Stimulated activated CD4-positive, alpha-beta T cell treated with anti-CD3 and anti-CD28 coated beads, Interleukin-2, amount 100 ng/mL, for 4 hours (primary cell): ENCODE measurements around the gene FAM222A.

Experiments used
- DNase-seq: peaks from one replicate; pipeline ENCODE4 v3.0.0-alpha.2; 2020; ENCODE audit warnings: low read depth

FAM222A gene

DNA sequence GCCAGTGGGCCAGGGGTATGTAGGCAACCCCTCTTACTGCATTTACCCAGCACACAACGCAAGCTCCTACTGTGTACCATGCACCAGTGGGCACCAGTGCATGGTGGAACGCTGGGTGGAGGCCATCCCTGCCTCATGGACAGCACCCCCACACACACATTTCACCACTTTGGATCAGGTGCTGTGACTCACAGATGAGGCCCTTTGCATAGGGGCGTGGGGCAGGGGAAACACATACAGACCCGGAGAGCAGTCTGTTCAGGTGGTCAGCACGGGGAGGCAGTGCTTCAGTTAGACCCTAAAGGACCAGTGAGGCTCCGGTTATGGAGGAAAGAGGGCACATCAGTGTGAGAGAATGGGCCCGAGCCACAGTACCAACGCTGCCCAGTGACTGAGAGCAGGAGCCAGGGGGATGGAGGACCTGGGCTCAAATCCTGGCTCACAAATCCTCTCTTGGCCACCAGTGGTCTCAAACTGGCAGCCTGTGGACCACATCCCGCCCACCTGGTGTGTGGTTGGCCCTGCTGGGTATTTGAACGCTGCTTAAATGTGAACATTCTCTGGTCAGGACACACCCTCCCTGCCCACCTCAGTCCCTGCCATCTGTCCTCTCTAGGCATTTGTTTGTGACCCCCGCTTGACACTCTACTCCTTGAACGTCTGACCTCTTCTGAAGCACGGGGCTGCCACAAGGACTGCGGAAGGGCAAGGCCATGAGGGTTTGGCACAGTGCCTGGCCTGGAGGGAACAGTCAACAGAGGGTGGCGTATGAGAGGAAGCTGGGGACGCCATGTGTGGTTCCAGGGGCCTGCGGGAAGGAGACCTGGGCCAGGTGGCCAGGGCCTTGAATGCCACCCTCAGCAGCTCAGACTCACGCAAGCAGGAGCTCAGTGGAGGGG, 46.7 kb downstream of the FAM222A start:
- no peak for DNase-seq

DNA sequence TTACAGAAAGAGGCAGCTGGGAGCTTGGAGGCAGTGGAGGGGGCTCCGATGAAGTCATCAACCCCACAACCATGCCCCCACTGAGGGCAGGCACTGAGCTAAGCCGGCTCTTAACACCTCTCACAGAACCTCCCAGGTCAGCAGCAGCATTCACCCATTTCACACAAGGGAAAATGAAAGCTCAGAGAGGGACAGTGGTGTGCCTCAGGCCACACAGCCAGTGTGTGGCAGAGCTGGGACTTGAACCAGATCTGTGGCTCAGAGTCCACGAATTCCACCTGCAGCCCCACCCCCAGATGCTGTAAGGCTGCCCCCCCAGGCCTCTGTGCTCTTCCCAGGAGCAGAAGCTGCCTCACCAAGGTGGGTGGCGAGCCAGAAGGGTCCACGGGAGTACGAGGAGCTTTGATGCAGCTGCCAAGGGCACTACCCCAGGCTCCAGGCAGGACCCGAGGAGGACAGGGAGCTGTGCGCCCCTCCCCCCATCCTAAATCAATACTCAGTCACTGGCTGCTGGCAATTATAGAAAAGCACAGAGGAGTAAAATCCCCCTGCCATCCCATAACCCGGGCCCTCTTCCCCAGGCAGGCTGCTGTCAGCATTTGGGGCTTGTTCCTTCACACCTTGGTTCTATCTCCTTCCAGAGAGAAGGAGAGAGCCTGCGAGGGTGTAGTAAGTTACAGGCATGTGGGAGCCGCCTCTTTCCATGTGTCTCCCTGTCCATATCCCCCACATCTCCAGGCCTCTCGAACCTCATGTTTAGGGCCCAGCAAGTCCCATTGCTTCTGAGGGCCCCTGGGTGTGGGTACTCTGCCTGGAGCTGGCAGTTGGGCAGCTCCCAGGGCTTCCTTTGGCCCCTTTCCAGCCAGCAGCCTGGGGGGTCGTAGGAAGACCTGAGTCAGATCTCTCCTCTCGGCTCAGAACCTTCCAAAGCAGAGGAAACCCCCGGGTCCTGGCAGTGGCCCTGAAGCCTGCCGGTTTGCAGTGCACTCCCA, 47.6 kb downstream of the FAM222A start:
- DNase-seq = no peak

DNA sequence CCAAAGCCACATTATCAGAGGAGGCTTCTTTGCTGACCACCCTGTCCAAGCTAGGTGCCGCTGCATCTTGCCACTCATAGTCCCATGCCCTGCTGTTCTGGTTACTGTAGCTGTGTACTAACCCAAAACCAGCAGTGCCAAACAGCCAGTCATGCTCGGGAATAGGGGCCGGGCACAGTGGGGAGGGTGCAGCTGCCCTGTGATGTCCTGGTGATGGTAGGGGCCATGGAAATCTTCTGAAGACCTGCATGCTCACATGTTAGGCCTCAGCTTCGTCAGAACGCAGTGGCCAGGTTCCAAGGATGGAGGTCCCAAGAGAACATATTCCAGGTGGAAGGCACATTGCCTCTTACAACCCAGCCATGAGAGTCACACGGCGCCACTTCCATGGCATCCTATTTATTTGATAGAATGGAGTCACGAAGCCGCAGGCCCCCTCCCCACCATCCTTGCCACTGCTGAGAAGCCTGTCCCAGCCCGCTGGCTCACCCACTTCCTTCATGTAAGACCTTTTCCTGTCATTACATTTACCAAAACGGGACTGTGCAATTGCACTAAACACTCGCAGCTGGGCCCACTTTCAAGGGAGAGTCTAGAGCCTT, 48.5 kb downstream of the FAM222A start:
- DNase-seq = no peak

DNA sequence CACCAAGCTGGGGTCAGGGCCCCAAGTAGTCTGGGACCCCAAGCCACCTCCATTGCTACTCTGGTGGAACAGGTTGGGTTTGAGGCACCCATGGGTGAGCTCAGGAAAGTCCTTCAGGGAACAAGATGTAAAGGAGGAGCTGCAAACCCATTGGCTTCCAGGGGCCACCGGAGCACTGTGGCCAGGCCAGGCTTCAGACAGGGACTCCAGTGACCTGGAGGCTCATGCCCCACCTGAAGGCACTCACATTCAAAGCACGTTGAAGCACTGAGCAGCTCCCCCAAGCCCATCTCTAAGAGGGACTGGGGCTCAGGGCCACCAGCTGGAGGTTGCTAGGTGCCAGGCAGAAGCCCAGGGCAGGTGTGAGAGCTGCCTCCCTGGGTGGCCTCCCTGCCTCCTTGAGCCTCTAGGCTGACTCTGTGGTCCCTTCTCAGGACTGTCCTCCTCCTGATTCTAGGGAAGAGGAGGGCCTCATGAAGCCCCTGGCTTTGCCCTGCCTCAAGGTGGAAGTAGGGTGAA, 49.1 kb downstream of the FAM222A start:
- no peak for DNase-seq

DNA sequence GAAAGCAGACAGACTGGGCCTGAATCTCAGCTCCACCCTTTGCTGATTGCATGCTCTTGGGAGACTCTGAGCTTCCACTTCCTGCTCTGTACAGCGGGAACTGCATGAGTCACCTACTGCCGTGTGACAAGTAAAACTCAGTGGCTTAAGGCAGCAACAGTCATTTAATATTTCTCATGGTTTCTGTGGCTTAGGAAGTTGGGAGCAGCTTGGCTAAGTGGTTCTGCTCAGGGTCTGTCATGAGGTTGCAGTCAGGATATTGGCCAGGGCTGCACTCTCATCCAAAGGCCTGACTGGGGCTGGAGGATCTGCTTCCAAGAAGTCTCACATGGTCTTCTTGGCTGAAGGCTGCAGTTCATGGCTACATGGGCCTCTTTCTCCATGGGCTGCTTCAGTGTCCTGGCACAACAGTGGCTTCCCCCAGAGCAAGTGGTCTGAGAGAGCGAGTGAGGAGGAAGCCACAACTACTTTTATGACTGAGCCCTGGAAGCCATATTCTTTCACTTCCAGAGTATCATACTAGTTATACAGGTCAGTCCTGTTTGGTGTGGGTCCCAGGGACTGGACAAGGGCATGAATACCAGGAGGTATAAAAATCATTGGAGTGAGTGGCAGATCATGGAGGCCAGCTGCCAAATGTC, 49.7 kb downstream of the FAM222A start:
- DNase-seq = no peak

DNA sequence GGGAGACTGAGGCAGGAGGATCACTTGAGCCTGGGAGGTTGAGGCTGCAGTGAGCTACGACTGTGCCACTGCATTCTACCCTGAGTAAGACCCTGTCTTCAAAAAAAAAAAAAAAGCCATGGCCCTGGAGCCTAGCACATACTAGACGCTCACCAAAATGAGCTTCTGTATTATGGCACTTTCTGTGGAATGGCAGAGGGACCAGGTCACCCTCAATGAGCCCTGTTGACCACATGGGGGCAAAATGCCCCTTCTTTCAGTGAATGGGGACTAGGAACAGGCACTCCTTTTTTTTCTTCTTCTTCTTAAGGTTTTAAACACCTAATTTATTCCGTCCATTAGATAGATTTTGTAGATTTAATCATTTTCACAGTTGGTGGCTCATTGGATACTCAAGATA, 50.5 kb downstream of the FAM222A start:
- DNase-seq = no peak

DNA sequence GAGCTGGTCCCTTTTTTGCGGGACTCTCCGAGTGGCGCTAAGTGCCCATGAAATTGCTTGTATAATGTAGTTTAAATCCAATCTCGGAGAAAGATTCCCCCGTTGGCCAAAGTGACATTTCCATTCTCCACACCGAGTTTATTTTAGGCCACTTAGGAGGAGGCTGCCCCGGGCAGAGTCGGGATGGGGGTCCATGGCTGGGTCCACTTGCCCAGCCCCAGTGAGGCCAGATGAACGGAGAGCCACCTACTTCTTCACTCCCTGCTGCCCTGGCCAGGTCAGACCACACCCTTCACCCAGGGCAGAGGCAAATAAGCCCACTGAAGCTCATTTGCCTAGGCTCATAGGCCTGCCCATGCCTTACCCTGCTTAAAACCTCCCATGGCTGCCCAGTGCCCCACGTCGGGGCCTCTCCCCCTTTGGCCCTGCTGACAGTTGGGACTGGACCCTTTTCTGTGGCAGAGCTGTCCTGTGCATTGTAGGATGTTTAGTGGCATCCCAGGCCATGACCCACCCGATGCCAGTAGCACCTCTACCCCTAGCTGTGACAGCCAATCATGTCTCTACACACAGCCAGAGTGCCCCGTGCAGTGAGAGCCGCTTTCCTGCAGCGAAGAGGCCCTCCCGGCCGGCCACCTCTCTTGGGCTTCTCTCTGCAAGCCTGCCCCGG, 51.3 kb downstream of the FAM222A start:
- DNase-seq = no peak

DNA sequence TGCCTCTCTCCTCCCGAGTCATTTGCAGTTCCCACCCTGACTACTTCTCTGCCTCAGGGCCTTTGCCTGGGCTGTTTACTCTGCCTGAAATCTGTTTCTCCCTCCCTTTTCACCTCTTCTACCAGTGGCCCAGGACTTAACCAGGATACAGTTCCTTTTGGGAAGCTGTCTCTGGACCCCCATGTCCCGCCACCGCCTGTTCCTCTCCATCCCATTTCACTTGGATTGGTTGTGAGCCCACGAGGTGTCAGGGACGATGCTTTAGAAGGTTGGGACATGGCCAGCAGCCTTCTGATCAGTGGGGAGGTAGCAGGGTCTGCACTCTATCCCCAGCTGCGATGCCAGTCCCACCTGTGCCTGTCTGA, 51.8 kb downstream of the FAM222A start:
- no peak for DNase-seq

DNA sequence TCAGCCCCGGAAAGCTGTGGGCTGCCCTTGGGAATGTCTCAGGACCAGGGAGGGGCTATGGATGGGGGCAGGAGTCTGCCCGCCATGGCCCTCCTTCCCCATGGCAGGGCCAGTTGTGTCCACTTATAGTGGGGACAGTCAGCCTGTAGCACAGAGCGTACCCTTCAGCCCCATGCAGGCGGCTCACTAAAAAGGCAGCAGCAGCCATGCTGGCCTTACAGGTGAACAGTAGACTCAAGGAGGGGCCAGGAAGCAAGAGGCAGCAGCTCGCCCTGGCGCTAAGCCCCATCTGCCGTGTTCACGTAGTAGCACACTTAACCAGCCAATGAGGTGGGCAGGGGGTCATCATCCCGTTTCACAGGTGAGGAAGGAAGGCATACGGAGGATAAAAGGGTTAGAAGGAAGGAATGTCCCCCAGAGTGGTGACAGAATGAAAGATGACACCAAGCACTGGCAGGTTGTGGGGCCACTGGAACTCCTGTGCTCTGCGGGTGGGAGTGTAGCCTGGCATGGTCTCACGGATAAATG, 52.7 kb downstream of the FAM222A start:
- DNase-seq = no peak

DNA sequence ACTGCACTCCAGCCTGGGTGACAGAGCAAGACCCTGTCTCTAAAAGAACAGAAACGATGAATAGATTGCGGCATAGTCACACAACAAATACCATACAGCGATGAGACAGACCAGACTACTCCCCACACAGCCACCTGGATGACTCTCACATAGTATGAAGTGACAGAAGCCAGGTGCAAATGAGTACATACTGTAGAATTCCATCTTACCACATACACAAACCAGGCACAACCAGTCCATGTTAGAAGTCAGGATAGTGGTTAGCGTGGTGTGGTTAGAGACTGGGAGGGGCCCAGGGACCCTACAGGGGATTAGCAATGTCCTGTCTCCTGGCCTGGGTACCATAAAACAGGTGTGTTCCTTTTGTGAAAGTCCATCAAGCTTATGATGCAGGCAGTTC, 53.8 kb downstream of the FAM222A start:
- DNase-seq = no peak

DNA sequence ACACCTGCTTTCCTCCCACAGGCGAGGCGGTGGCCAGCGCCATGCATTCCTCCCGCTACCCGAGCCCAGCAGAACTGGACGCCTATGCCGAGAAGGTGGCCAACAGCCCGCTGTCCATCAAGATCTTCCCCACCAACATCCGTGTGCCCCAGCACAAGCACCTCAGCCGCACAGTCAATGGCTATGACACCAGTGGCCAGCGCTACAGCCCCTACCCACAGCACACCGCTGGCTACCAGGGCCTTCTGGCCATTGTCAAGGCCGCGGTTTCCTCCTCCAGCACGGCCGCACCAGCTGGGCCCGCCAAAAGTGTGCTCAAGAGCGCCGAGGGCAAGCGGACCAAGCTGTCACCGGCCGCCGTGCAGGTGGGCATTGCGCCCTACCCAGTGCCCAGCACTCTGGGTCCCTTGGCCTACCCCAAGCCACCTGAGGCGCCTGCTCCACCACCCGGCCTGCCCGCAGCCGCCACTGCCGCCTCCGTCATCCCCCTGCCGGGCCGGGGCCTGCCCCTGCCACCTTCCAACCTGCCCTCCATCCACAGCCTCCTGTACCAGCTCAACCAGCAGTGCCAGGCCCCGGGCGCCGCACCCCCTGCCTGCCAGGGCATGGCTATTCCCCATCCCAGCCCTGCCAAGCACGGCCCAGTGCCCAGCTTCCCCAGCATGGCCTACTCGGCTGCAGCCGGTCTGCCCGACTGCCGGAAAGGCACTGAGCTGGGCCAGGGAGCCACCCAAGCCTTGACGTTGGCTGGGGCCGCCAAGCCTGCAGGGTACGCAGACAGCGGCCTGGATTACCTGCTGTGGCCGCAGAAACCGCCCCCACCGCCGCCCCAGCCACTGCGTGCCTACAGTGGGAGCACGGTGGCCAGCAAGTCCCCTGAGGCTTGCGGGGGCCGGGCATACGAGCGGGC, 54.6 kb downstream of the FAM222A start:
- no peak for DNase-seq

DNA sequence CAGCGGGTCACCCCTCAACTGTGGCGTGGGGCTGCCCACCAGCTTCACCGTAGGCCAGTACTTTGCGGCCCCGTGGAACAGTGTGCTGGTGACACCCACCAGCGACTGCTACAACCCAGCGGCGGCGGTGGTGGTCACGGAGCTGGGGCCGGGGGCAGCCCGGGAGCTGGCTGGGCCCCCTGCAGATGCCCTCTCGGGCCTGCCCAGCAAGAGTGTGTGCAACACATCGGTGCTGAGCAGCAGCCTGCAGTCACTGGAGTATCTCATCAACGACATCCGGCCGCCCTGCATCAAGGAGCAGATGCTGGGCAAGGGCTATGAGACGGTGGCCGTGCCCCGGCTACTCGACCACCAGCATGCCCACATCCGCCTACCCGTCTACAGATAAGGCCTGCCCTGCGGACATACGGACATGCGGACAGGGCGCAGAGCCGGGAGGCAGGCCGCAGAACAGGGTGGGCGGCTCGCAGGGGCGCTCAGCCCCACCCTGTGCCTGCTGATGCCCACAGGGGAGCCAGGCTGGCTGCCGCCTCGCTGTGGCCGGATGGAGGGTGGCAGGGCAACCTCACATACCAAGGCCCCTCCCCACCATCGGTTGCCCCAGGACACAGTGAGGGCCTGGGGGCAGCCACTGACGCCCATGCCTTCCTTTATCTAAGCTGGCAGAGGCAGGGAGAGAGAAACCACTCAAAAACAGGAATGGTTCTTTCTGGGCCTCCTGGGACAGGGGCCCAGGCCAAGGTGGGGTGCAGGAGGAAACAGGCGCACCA, 55.5 kb downstream of the FAM222A start:
- no peak for DNase-seq

DNA sequence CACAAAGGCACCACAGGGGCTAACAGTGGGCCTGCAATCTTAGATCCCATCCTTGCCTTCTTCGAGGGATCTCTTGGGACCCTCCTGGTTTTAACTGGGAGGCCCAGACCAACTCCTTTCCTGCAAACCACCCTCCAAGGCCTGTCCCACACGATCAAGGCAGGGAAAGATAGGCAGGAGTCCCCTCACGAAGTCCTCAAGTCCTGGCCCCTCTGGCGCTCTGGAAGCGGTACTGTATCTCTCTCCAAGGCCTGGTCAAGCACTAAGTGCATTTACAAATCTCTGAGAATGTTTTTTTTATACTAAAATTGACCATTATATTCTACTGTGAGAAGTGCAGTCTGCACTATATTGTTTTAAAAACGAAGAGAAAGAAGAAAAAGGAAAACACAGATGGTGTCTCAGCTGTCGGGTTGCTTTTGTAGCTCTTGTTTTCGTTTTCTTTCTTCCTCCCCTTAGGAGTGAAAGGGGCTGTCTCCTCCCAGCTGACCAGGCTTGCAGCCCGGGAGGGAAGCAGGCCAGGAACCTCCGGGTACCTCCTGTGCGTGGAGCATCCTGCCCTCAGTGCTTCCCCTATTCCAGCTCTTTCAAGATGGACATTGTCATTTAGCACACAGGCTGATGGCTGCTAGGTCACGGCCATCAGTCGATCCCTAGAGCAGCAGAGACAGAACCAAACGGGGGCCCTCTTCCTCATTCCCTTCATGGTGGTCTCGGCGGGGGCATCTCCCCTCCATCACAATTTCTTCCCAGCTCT, 56.7 kb downstream of the FAM222A start:
- DNase-seq = no peak

DNA sequence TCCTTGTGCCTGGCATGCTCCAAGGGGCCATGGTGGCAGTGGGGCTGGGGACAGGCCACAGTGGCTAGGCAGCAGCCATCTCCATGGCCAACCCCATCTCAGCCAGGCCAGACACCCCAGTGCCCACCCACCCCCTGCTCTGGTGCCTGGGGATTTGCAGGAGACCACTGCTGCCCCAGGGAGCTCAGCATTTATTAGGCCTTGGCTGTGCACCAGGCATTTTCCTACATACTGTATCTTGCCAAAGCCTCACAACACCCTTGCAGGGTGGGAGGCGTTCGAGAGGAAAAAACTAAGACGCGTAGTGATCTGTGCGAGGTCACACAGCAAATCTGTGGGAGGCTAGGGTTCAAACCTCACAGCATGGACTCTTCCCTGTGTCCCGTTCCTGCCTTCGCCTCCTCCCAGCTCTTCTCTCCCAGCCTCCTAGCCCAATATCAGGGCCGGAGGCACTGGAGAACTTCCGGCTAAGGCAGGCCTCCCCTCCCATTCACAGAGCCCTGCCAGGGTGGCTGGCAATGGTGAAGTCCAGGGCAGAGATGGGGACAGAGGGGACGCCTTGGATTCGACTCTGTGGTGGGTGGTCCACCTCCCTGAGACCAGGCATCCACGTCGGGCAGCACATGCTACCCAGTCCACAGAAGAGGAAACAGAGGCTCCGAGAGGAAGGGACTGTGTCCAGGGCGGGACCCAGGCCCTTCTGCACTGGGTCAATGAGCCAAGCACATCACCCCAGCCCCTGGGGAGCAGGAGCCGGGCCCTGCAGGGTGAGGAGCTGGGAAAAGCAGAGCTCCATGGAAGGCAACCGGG, 57.4 kb downstream of the FAM222A start:
- DNase-seq = no peak

DNA sequence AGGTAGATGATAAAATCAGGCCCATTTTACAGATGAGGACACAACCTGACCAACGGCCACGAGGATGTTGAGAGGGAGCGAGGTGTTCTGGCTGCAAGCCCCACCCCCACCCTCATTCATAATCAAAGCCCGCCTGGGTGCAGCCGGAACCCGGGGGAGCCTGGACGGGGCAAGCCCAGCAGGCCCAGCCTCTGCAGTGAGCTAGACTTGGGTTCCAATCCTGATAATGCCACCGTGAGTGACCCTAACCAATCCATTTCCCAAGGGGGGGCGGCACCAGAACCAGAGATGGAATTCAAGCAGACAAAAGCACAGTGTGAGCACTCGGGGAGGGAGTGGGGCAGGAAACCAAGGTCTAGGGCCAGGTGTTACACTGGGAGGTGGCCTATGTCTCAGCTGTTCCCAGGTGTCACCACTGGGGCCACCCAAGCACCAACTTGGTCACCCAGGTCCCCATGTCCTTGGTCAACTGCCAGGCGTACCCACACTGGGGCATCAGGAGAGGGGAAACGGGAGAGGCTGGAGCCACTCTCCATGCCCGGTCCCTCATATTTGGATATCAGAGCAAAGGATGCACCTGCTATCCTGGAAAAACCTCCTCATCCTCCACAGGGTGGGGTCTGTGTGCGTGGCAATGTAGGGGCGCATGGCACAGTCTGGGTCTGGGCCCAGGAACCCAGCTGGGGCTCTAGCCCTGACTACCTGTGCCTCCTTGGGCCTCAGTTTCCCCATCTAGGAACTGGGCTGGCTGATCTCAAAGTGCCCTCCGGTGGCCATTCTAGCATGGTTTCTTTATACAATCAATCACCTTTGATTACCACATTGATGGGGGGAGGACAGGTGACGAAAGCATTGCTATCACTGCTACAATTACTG, 58.4 kb downstream of the FAM222A start:
- DNase-seq = no peak

DNA sequence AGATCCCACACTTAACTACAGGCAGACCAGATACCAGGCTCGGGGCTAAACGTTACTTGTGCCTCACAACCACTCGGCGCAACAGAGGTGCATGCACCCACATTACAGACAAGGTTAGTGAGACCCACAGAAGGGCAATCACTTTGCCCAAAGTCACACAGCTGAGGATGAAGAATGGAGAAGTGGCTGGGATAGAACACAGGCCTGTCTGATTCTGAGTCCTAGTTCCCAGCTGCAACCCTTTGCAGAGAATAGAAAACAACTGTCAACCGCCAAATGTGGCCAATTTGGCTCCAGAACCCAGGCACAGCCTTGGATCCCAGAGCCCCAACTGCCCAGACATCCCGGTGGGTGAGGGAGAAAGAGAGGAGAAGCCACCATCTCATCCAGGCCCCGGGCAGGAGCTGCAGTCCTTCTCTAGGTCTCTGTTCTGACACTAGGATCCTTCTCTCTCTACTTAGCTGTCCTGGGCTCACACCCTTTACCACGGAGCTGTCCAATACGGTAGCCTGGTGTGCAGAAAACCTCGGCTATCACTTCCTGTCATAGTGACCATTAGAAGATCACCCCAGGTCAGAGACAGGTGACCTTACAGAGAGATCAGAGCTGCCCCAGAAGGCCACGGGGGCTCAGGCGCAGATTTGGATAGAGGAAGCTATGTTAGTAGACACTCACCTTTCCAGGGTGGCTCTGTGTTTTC, 59.1 kb downstream of the FAM222A start:
- DNase-seq = no peak
